PC-3 (cell line): Measurements from ENCODE around the gene RPS10. TPM values are rescaled to one million over a fixed set of nuclear protein-coding genes. Genes with fewer than 3 reads are reported as not detected.
A peak's percentile ranks its signal among the peaks of the same experiment; 100 is the strongest.

Experiments
- ATAC-seq: fragments of 200-7000 bp; cut with Tn5 transposase; 2 replicates; pipeline ENCODE4 v1.9.1; 2020; ENCODE audit warnings: mild to moderate bottlenecking, moderate library complexity
- Bru-seq: library from RNA; stranded (reverse); fragments of 400-500 nt; gene quantifications from one replicate; lab custom pipeline; 2021; lab: Mats Ljungman, UMichigan
- BruChase-seq, 2 experiments: library from RNA; stranded (reverse); fragments of 400-500 nt; gene quantifications; one replicate each; lab custom pipeline; 2021; lab: Mats Ljungman, UMichigan
- BruUV-seq: library from RNA; stranded (reverse); fragments of 400-500 nt; replicated peaks from 2 replicates; lab custom pipeline; 2021; lab: Mats Ljungman, UMichigan
- CTCF ChIA-PET: fragments of 300-600 bp; sonication (Branson Sonifier 250); formaldehyde crosslinking; loops from one replicate; lab custom pipeline; 2022; ENCODE audit warnings: antibody characterized with exemption; lab: Charles Lee
- POLR2A ChIA-PET: fragments of 300-600 bp; sonication (Branson Sonifier 250); formaldehyde crosslinking; loops from one replicate; lab custom pipeline; 2022; ENCODE audit warnings: antibody characterized with exemption; ENCODE audit not compliant: unreplicated experiment; lab: Charles Lee
- DNase-seq: peaks from one replicate; pipeline ENCODE4 v3.0.0-alpha.2; 2015
- H2AFZ ChIP-seq: fragments of 300-600 bp; sonication (generic); 2 replicates; pipeline ENCODE4 v1.6.0; 2016; ENCODE audit warnings: antibody characterized with exemption, low read length
- H3F3A ChIP-seq: fragments of 300-600 bp; sonication (generic); one replicate; pipeline ENCODE4 v1.6.0; 2017; ENCODE audit warnings: antibody characterized with exemption, low read length, control low read depth, mild to moderate bottlenecking; ENCODE audit not compliant: unreplicated experiment
- H3K27ac ChIP-seq: fragments of 300-600 bp; sonication (generic); 2 replicates; pipeline ENCODE4 v1.5.1; 2016; ENCODE audit warnings: mild to moderate bottlenecking, low read length
- H3K27me3 ChIP-seq: fragments of 300-600 bp; sonication (generic); 2 replicates; pipeline ENCODE4 v1.6.1; 2016; ENCODE audit warnings: low read length, mixed read lengths
- H3K36me3 ChIP-seq: fragments of 300-600 bp; sonication (generic); 2 replicates; pipeline ENCODE4 v1.6.1; 2016; ENCODE audit warnings: low read depth, mixed run types, low read length, mixed read lengths
- H3K4me1 ChIP-seq: fragments of 300-600 bp; sonication (generic); 2 replicates; pipeline ENCODE4 v1.5.1; 2016; ENCODE audit warnings: low read length; ENCODE audit not compliant: insufficient read depth
- H3K4me2 ChIP-seq: fragments of 300-600 bp; sonication (generic); 2 replicates; pipeline ENCODE4 v1.6.0; 2016; ENCODE audit warnings: low read length
- H3K4me3 ChIP-seq: fragments of 300-600 bp; sonication (generic); 2 replicates; pipeline ENCODE4 v1.5.1; 2016; ENCODE audit warnings: mild to moderate bottlenecking, low read length, mixed read lengths
- H3K79me2 ChIP-seq: fragments of 300-600 bp; sonication (generic); 2 replicates; pipeline ENCODE4 v1.6.1; 2017; ENCODE audit warnings: low read length, mixed read lengths
- H3K9ac ChIP-seq: fragments of 300-600 bp; sonication (generic); 2 replicates; pipeline ENCODE4 v1.6.0; 2016; ENCODE audit warnings: mild to moderate bottlenecking, low read length
- H3K9me2 ChIP-seq: fragments of 300-600 bp; sonication (generic); replicated peaks from 2 replicates; pipeline ENCODE4 v1.6.1; 2016; ENCODE audit warnings: mixed run types, low read length, mixed read lengths
- H3K9me3 ChIP-seq: fragments of 300-600 bp; sonication (generic); 2 replicates; pipeline ENCODE4 v1.6.1; 2016; ENCODE audit warnings: low read length, mixed read lengths
- H4K20me1 ChIP-seq: fragments of 300-600 bp; sonication (generic); 2 replicates; pipeline ENCODE4 v1.6.1; 2016; ENCODE audit warnings: low read length, mixed read lengths
- EZH2 ChIP-seq: fragments of 300-600 bp; sonication (generic); IDR thresholded peaks from one replicate; pipeline ENCODE4 v1.6.1; 2017; ENCODE audit warnings: antibody characterized with exemption, mild to moderate bottlenecking, low read length; ENCODE audit not compliant: unreplicated experiment
- EZH2phosphoT487 ChIP-seq: fragments of 300-600 bp; sonication (generic); IDR thresholded peaks from 2 replicates; pipeline ENCODE4 v1.6.1; 2018; ENCODE audit warnings: mild to moderate bottlenecking, antibody characterized with exemption, low read length, borderline replicate concordance
- intact Hi-C: fragments of 100-400 bp; cut with micrococcal nuclease; formaldehyde crosslinking; loops from 2 replicates; pipeline ENCODE4 v1.9.0; 2023
- long read RNA-seq: library from polyadenylated mRNA; unstranded; transcript quantifications from one replicate; pipeline ENCODE4 v2.0.0, GENCODE V29; 2021; ENCODE audit not compliant: unreplicated experiment
- total RNA-seq: library from RNA; depleted of rRNA; stranded (reverse); fragments of >200 nt; gene quantifications from 2 replicates; pipeline ENCODE4 v1.2.3, GENCODE V29; 2014; rRNA removed
- TF ChIP-seq, protein P1 (sequence below): fragments of 300-600 bp; sonication (generic); conservative IDR thresholded peaks from 2 replicates; pipeline ENCODE4 v1.5.1; 2017; ENCODE audit warnings: antibody characterized with exemption, low read depth, mild to moderate bottlenecking, low read length

RPS10 gene
- total RNA-seq (2,227 and 3,060 TPM in 2 replicates), Bru-seq, nascent RNA (percentile 98 among the genes with signal in this experiment), BruChase-seq, experiment 1, labeled RNA remaining after a 6-hour chase (percentile 97 among the genes with signal in this experiment), BruChase-seq, experiment 2, labeled RNA remaining after a 2-hour chase (percentile 97 among the genes with signal in this experiment)
- long read RNA-seq, transcript RPS10-209 (6 exons, 588 nt): major isoform, 224 of 462 reads
- long read RNA-seq, transcript RPS10-206 (6 exons, 781 nt): minor isoform, 14 of 462 reads
- long read RNA-seq, partial matches to known transcripts: 223 of 462 reads
- long read RNA-seq, other reads (novel, unspliced or antisense): 1 of 462 reads

DNA sequence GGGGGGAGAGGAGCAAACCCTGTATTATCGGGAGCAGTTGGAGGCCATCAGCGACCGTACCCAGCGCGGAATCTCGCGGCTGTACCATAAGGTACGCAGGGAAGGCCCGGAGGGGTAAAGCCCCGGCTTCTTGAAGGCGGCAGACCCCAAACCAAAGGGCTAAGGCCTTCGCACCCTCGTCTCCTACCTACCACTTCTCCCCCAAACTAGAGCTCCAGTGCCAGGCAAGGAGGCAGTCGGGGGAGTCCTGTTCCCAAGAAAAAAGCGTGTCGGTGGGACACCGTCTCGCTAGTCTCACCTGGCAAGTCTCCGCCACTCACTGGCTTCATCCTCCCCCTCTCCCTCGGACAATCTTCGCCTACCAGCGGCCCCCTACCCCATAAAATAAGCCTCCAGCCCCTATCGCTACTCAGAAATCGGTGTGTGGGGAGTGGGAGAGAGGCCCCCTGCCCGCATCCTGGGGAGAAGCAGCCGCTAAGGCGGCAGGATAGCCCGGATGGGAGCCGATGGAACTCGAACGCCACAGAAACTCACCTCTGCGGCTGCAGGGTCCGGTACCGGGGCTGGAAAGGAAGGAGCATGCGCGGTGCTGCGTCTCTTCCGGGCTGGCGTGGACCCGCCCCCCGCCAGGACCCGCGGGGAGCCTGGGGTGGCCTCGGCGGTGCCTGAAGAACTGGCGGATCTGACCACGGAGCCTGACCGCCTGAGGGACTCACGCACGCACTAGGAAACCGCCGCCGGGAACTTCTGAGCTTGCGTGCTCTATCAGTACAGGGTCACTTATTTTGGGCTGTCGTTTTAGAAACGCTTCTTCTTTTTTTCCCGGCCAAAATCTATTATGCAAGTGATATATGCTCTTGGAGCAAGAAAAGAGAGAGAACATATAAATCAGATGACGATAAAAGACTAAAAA, at the start of gene RPS10:
TSS of gene RPS10 (minus strand) at position 572 of the 913 bp plus-strand sequence. CDS start 848 bp downstream, outside the sequence.
- Histone ChIP-seq H3K4me2 (peak within 1 kb of the TSS; percentile 94), H3K4me3 (peak within 1 kb of the TSS; percentile 99), H3K9ac (peak within 1 kb of the TSS; percentile 99), H3K9me3 (peaks cover 3% of the 10 kb centered on the region; the same call in 1 of the 2 replicates), H3K4me1 (peaks cover 19% of the 10 kb centered on the region), H3K79me2 (peaks cover 50% of the 10 kb centered on the region), H2AFZ (peak within 1 kb of the TSS; percentile 73), H3K27me3 (no peaks in the 10 kb centered on the region), H3K9me2 (no peaks in the 10 kb centered on the region), H3K27ac (peak within 1 kb of the TSS; percentile 47), H3F3A (peaks cover 13% of the 10 kb centered on the region), H4K20me1 (peaks cover 40% of the 10 kb centered on the region), H3K36me3 (peaks cover 42% of the 10 kb centered on the region)
- BruUV-seq: TSS peak; percentile 70
- ChIA-PET CTCF (interaction anchor here (0.7 kb wide), 2 partner anchors 10 to 32 kb away, joined by 5 to 6 read pairs; no protein-coding TSS in a partner anchor), POLR2A (interaction anchor here (0.5 to 0.6 kb wide), 5 partner anchors 12 to 998 kb away, joined by 3 to 4 read pairs (median 3); no protein-coding TSS in a partner anchor)
- DNase-seq (peak; percentile 95), ATAC-seq (peak; percentile 95)
- intact Hi-C loops: no loop called here
- TF ChIP-seq EZH2phosphoT487: no peak
- TF ChIP-seq, protein P1, sequence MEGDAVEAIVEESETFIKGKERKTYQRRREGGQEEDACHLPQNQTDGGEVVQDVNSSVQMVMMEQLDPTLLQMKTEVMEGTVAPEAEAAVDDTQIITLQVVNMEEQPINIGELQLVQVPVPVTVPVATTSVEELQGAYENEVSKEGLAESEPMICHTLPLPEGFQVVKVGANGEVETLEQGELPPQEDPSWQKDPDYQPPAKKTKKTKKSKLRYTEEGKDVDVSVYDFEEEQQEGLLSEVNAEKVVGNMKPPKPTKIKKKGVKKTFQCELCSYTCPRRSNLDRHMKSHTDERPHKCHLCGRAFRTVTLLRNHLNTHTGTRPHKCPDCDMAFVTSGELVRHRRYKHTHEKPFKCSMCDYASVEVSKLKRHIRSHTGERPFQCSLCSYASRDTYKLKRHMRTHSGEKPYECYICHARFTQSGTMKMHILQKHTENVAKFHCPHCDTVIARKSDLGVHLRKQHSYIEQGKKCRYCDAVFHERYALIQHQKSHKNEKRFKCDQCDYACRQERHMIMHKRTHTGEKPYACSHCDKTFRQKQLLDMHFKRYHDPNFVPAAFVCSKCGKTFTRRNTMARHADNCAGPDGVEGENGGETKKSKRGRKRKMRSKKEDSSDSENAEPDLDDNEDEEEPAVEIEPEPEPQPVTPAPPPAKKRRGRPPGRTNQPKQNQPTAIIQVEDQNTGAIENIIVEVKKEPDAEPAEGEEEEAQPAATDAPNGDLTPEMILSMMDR: no peak
- TF ChIP-seq EZH2: no peak

DNA sequence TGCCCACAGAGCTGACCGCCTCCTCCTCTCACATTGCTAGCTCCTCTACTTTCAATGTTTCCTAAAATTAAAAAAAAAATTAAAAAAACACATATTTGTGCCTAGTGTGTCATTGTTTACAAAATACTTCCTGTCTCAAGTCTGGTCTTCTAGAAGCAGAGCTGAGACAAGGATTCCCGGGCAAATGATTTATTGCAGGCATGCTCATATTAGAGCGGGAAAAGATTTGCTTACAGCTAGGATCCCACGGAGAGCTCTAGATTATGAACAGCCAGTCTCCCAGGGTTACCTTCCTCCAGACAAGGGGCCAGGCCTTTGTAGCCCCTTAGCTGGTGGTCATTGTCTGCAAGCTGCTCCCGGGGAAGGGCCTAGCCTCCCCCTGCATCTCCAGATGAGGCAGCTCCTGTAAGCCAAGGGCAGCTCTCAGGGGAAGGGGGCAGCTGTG, 49.4 kb upstream of the RPS10 start:
- DNase-seq: no peak
- no peak overlapping the region for H3K27ac ChIP-seq
- no peak overlapping the region for H3K4me3 ChIP-seq
- H2AFZ ChIP-seq: no peak overlapping the region
- H3K9me2 ChIP-seq: no peaks in the 10 kb centered on the region
- no peaks in the 10 kb centered on the region for H4K20me1 ChIP-seq
- no peak overlapping the region for H3K9ac ChIP-seq
- no peaks in the 10 kb centered on the region for H3K36me3 ChIP-seq
- peaks cover 7% of the 10 kb centered on the region; the same call in 1 of the 2 replicates for H3K4me1 ChIP-seq
- no peaks in the 10 kb centered on the region for H3F3A ChIP-seq
- ChIA-PET CTCF (interaction anchor here (0.6 kb wide), 2 partner anchors 28 to 75 kb away, joined by 3 to 5 read pairs; no protein-coding TSS in a partner anchor), POLR2A (no interaction called here)
- no peaks in the 10 kb centered on the region for H3K9me3 ChIP-seq
- H3K4me2 ChIP-seq: no peak overlapping the region
- no peaks in the 10 kb centered on the region for H3K79me2 ChIP-seq
- intact Hi-C loops: no loop called here
- ATAC-seq: no peak; the same call in 1 of the 2 replicates
- H3K27me3 ChIP-seq: no peaks in the 10 kb centered on the region
- TF ChIP-seq, protein P1: no peak
- TF ChIP-seq EZH2phosphoT487: no peak
- no peak for TF ChIP-seq EZH2
- no TSS peak for BruUV-seq
